Stimulated activated CD4-positive, alpha-beta T cell treated with anti-CD3 and anti-CD28 coated beads, Interleukin-2, amount 100 ng/mL, for 4 hours (primary cell): Measurements from ENCODE around the gene SYDE1.

Experiments used
- DNase-seq: peaks from one replicate; pipeline ENCODE4 v3.0.0-alpha.2; 2020; ENCODE audit warnings: low read depth

Gene SYDE1

DNA sequence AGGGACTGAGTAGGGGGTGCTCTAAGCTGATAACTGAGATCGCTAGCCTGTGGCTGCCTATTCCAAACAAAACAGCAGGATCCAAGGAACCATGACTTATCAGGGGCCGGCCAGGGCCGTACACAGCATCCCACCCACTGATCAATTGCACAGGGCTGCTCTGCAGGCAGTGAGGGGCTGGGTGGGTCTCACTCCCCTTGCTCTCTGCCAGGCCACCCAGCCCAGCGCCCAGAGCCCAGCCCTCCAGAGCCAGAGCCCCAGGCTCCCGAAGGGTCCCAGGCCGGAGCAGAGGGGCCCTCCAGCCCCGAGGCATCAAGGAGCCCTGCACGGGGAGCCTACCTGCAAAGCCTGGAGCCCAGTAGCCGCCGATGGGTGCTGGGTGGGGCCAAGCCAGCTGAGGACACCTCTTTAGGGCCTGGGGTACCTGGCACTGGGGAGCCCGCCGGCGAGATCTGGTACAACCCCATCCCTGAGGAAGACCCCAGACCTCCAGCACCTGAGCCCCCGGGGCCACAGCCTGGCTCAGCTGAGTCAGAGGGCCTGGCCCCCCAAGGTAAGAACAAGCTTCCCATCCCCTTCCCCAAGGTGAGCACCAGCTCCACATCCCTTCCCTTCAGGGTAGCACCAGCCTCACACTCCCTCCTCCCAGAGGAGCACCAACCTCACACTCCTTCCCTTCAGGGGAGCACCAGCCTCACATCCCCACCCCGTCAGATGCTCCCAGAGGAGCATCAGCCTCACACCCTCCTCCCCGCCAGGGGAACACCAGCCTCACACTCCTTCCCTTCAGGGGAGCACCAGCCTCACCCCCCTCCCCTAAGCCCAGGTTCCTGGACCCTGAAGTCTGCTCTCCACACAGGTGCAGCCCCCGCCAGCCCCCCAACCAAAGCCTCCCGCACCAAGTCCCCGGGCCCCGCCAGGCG, 1.9 kb downstream of the SYDE1 start:
- no peak for DNase-seq

DNA sequence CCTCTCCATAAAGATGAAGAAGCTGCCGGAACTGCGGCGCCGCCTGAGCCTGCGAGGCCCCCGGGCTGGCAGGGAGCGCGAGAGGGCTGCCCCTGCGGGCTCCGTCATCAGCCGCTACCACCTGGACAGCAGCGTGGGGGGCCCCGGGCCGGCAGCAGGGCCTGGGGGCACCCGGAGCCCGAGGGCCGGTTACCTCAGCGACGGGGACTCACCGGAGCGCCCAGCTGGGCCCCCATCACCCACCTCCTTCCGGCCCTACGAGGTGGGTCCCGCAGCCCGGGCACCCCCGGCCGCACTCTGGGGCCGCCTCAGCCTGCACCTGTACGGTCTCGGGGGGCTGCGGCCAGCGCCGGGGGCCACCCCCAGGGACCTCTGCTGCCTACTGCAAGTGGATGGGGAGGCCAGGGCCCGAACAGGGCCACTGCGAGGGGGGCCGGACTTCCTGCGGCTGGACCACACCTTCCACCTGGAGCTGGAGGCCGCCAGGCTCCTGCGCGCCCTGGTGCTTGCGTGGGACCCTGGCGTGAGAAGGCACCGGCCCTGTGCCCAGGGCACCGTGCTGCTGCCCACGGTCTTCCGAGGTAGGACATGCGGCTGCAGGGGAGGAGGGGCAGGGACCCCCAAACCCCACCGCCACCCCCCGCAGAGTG, 2.7 kb downstream of the SYDE1 start:
- no peak for DNase-seq

DNA sequence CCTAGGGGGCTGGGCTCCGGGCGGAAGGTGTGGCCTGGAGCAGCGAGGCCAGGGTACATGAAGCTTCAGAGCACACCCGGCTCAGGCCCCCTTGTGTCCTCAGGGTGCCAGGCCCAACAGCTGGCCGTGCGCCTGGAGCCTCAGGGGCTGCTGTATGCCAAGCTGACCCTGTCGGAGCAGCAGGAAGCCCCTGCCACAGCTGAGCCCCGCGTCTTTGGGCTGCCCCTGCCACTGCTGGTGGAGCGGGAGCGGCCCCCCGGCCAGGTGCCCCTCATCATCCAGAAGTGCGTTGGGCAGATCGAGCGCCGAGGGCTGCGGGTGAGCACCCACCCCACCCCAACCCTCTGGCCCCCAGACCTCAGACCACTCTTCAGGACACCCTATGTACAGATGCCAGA, 3.2 kb downstream of the SYDE1 start:
- no peak for DNase-seq

DNA sequence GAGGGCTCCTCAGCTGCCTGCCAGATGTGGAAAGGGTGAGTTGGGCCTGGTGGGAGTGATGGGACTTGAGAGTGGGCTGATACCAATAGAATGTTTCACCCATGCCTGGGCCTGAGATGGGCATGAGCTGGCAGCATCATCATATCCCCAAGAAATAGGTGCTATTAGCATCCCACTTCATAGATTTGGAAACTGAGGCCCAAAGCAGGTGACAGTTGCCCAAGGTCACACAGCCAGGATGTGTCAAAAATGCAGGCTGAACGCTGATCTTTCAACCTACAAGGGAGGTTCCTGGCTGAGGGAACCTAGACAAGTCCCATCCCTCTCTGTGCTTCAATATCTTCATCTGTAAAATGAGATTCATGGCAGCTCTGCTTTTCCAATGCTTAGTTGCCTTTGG, 4.6 kb downstream of the SYDE1 start:
- DNase-seq: no peak

DNA sequence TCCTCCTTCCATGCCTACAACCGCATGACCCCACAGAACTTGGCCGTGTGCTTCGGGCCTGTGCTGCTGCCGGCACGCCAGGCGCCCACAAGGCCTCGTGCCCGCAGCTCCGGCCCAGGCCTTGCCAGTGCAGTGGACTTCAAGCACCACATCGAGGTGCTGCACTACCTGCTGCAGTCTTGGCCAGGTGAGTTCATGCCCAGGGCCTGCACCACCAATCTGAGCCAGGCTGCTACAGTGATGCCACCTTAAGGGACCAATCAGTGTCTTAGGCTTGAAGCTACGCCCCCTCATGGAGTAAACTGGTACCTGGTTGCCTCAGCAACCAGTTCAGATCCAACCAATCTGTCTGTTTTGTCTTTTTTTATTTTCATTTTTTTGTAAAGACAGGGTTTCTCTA, 5.2 kb downstream of the SYDE1 start:
- no peak for DNase-seq

DNA sequence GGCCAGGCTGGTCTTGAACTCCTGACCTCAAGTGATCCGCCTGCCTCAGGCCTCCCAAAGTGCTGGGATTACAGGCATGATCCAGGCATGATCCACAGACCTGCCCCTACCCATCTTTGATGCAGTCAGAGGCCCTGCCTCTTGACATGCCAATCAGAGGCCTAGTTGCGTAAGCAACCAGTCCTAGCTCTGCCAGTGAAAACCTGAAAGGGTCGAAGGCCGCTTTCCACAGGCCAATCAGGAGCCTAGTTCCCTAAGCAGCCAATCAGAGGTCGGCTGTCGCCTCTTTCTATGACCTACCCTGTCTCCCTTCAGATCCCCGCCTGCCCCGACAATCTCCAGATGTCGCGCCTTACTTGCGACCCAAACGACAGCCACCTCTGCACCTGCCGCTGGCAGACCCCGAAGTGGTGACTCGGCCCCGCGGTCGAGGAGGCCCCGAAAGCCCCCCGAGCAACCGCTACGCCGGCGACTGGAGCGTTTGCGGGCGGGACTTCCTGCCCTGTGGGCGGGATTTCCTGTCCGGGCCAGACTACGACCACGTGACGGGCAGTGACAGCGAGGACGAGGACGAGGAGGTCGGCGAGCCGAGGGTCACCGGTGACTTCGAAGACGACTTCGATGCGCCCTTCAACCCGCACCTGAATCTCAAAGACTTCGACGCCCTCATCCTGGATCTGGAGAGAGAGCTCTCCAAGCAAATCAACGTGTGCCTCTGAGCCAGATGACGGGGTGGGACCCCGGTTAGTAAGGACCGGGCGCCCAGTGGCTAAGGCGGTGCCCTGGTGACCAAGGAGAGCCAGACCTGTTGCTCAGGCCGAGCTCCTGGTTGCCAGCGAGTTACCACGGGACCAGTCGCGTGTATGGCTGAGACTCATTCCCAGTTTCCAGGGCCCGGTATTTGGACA, 6.3 kb downstream of the SYDE1 start:
- DNase-seq: no peak

DNA sequence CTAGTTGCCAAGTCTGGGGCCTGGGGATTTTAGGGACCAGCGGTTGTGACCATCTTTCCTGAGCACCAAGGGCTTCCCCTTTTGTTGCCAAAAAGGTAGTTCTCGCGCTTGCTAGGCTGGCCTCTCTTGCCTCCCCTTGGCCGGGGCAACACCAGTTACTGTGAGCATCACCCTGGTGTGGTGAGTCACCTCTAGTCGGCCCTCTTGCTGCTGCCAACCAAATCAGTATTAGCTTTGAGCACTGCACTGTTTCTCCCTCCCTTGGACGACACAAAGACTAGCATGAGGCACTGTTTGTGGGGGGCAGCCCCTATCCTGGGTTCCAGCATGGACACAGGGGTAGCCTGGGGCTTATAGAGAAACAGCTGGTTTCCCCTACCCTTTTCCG, 6.9 kb downstream of the SYDE1 start:
- DNase-seq: no peak

DNA sequence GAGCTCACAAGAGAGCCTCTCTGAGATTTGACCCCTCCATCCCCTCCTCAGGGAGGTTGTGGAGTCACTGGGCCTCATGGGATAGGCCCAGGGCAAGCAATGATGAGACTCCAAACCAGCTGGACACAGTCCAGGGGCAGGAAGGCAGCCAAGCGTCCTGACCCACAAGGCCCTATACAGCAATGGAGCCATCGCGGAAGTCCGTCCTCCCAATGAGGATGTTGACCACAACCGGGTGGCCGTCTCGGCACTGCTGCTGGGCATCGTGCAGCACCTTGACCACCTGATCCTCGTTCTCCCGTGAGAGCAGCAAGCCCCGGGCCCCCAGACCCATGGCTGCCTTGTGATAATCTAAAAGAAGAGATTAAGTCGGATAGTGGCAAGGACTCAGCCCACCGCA, 7.9 kb downstream of the SYDE1 start:
- DNase-seq: no peak

DNA sequence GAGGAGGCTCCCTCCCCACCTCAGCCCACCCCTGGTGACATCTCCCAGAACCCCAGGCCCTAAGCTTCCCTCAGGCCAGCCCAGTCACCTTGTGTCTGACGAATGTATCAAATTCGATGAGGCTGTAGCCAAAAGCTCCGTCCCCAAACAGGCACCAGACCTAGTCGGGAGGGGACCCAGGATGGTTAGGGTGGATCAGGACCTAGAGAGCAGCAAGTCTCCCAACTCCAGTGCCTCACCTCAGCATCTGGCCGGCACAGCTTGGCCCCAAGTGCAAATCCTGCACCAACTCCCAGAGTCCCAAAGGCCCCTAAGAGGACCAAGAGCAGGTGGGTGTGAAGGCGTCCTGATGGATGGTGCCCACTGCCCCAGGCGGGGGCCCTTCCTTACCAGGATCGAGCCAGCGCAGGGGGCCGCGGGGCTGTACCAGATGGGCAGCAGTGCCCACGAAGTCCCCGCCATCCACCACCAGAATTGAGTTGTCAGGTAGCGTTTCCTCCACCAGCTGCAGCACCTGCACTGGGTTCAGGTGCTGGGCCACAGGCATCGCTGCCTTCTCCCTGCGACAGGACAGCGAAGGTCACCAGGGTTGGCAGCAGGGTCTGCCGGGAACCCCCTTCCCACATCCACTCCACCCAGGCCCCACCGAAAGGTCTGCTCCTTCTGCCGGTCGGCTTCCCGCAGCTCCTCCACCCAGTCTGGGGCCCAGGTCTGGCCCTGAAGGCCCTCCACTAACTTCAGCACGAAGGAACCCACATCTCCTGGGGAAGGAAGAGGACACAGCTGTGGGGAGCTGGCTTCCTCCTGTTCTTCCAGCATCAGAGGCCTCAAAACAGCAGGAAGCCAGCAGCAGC, 8.8 kb downstream of the SYDE1 start:
- no peak for DNase-seq

DNA sequence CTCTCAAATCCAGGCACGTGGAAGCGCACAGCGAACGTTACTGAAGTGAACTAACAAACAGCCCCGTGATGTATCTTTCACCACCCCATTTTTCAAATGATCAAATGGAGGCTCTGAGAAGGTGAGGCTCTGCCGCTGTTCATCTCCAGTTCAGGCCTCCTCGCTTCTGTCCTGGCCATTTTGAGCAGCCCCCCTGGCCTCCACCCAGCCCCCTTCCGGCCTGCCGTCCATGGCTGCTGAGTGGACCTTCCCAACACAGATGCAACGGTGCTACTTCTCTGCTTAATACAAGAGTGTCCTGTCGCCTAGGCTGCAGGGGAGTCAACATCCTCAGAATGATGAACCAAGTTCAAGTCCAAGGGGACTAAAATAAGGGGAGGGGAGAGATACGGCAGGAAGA, 9.7 kb downstream of the SYDE1 start:
- no peak for DNase-seq

DNA sequence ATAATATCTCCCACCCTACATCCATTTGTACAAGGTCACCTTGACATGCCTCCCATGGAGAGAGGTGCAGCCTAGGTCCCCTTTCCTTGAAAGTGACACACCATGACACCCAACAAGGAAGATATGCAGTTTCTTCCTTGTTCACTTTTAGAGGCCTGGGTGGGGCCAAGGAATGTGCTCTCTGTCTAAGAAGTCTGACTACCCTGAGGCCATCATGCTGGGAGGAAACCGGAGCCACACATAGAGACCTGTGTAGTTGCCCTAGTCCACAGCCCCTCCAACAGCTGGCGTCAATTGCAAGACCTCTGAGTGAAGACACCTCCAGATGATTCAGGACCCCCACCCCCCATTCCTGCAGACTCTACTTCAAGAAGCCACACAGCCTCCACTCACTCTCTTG, 11.0 kb downstream of the SYDE1 start:
- no peak for DNase-seq

DNA sequence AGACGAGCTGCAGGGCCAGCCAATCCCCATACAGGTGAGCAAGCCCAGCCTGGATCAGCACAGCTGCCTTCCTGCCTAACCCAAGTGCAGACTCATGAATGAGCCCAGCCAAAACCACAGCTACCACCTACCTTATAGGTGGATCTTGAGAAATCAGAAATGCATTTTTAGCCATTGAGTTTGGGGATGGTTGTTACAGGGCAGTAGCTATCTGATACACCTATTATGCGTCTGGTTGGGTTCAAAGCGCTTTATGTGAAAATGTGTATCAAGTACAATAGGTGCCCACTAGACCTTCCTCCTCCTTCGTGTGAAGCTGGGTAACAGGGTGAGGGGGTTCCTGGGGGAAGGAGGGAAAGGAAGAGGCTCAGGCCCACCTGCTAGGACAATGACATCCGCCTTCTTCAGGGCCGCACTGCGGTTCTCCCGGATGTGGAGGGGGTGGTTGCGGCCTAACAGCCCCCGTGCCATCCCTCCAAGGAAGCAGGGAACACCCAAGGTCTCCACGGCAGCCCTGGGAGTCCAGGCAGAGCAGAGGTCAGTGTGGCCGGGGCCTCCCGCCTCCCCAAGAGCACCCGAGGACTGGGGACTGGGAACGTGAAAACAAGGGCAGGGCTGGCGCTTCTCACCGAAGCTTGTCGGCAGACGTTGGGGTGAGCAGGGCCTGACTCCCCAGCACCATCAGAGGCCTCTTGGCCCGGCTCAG, 11.7 kb downstream of the SYDE1 start:
- DNase-seq: no peak

DNA sequence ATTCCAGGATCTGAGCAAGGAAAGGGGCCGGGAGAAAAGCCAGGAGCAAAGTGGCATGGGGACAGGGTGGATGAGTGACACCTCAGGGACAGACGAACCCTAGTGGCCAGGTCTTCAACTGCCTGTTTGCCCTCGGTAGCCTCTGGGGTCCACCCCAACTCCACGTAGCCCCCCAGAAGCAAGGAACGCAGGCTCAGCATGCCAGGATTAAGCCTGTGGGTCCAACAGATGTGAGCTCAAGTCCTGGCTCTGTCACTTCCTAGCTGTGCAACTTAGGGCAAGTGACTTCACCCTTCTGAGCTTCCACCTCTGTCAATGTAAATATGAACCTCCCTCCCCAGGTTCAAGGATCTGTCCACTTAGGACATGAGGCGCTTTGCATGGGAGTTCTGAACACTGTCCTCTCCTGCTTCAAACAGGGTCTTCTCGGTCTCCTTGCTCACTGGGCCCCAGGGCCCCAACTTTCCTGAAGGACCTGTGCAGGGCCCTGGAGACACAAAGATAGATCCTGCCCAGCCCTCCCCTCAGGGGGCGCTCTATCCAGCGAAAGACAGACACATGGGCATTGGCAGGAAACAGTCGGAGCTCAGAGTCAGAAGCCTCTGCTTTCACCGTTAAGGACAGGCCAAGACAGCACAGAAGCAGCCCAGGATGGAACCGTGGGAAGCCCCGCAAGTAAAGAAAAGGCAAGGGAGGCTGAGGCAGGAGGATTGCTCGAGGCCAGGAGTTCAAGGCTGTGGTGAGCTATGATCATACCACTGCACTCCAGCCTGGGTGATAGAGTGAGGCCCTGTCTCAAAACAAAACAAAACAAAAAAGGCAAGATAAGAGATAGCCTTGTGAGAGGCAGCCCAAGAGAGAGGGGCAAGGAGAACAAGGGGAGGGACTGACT, 13.2 kb downstream of the SYDE1 start:
- DNase-seq: no peak

DNA sequence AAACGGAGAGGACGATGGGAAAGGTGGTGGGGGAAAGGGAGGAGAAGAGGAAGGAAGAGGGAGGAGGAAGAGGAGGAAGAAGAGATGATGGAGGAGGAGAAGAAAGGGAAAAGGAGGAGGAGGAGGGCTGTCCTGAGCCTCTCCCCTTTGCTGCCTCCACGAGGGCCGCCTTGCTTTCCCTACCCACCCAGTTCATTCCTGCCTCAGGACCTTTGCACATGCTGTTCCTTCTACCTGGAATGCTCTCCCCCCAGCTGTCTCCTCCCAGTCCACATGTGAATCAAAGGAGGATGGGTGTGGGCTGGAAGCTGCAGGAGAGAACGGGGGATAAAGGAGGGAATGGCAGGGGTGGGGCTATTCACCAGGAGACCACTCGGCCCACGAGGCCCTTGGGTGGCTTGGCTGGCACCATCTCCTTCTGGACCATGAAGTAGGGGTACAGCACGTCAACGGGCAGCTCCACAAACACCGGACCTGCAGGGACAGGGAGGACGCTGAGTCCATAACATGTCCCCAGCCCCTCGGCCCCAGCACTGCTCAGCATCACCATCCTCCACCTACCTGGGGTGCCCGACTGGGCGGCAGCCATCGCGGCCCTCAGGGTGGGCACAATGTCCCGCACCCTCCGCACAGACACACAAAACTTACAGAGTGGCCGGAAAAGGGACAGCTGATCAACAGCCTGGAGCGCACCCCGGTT, 15.3 kb downstream of the SYDE1 start:
- no peak for DNase-seq

DNA sequence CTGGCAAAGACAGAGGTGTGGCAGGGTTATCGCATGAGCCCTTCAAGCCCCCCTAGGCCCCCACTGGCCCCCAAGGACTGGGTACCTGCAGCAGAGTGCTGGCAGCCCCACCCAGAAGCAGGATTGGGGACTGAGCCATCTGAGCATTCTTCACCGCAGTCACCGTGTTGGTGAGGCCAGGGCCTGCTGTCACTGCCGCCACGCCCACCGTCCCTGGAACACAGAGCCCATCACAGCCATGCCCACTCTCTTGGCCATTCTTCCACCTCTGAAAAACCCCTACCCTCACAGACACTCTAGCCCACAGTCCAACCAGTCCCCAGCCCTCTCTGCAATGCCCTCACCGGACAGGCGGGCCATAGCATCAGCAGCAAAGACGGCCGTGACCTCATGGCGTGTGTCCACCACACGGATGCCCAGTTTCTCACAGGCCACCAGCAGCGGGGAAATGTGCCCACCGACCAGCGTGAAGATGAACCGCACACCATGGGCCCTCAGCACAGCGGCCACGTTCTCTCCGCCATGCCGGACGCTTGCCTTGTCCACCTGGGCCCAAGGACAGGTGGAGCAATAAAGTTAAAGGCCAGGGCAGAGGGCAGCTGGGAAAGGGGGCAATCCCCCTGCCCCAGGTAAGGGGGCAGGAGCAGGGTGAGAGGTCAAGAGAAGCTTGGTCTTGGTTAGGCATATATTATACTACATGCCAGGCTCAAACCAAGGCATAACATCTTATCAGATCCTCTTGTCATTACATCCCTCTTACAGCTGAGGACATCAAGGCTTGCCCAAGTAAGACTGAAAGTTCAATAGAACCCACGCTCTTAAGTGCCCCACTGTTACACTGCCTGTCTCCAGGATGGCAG, 16.1 kb downstream of the SYDE1 start:
- DNase-seq: no peak

DNA sequence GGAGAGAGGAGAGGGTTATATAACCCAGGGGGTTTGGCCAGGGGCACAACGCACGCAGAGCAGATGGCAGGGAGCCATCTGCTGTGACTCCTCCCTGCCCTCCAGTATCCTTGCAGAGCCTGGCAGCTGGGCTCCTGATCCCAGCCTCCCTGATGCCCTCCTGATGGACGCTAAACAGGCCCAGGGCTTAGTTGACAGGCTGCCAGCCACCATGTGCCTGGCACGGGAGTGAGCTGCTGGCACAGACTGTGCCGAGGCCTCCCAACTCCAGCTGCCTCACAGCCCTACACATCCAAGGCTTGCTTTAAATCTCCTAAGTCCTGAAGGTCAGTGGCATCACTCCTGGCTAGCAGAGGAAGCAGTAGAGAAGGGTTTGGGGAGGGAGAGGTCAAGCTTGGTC, 16.7 kb downstream of the SYDE1 start:
- no peak for DNase-seq

DNA sequence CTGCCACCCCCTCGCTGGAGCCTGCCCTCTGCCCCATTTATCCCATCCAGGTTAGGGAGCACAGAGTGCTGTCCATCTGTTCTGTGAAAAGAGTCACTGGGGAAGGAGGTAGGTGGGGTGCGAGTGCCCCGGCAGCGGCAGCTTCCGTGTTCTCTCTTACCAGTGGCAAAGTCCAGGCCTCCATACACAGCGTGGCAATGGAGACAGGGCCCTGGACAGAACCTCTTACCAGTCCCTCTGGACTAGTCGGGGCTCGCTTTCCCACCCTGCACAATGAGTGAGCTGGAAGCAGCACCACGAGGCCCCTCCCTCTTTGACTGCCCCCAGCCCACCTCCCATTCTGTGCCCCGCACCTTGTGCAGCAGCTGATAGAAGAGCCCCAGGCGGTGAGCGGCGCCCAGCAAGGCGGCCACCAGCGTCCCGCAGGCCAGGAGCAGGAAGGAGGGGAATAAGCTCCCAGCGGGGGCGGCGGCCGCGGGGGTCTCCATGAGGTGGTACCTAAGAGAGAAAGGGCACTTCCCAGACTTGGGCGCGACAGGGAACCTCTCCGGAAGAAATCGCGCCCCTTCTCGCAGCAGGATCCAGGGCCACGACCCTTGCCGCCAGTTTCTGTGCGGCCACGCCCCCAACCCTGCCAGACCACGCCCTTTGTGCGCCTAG, 17.5 kb downstream of the SYDE1 start:
- no peak for DNase-seq
